ENCODE data around the gene KY. TPM values are rescaled to one million over a fixed set of nuclear protein-coding genes. Genes with fewer than 3 reads are reported as not detected.

The KY gene
- total and polyA plus RNA-seq, 2 of the 13 experiments (the other 11 are each of a cell fraction or from before 2014, with no cell fraction given), result not detected

- Histone ChIP-seq H3K4me1 (ENCODE audit: insufficient read depth, low read length) (no peaks in the 10 kb centered on the region), H2AFZ (ENCODE audit: low read length) (no peak overlapping the region), H3K27ac (ENCODE audit: extremely low read length, insufficient read depth, low read length) (no peak overlapping the region), H3K4me3 (replicated peaks in 1 of 3; ENCODE audit: insufficient read depth in 1 of 3, low read depth in 2 of 3, low read length in 3 of 3) (no peak overlapping the region), H3K79me2 (ENCODE audit: insufficient read depth, low read length) (no peaks in the 10 kb centered on the region), H3K9ac (ENCODE audit: insufficient read depth, low read depth, low read length) (no peak overlapping the region), H3K27me3 (ENCODE audit: control insufficient read depth in 1 of 2, insufficient read depth in 2 of 2, low read length in 2 of 2) (peaks cover 0 to 18% of the 10 kb centered on the region in 2 experiments; a peak in 3 of 5 replicates), H3K36me3 (replicated peaks in 1 of 2; ENCODE audit: control insufficient read depth in 1 of 2, insufficient read depth in 2 of 2, low read length in 2 of 2) (no peaks in the 10 kb centered on the region), H3K9me3 (ENCODE audit: low read length) (no peaks in the 10 kb centered on the region), H3K4me2 (ENCODE audit: low read depth, low read length) (no peak overlapping the region), H4K20me1 (ENCODE audit: insufficient read depth, low read length) (no peaks in the 10 kb centered on the region)
- intact Hi-C loops (cut with micrococcal nuclease; ENCODE audit: unreplicated experiment) (no loop called here), in situ Hi-C loops (cut with HindIII; ENCODE audit: extremely low pct_ligation_motif_present, low pct_unique_long_range_greater_than_20kb) (no loop called here)
- FAIRE-seq (no peak), ATAC-seq (no peak), DNase-seq (ENCODE audit: low spot score) (no peak)
- POLR2A ChIA-PET, result no interaction called here
- TF ChIP-seq FOXJ3 (CRISPR knock-in tag; IDR thresholded peaks at IDR 0.05; ENCODE audit: borderline replicate concordance) (no peak), ZNF431 (CRISPR knock-in tag; IDR thresholded peaks at IDR 0.05; ENCODE audit: borderline replicate concordance, low read depth) (no peak), SATB2 (CRISPR knock-in tag; IDR thresholded peaks at IDR 0.05) (no peak), SMAD3 (CRISPR knock-in tag; IDR thresholded peaks at IDR 0.05) (no peak), ZBTB37 (CRISPR knock-in tag; IDR thresholded peaks at IDR 0.05) (no peak), PCBP2 (optimal IDR thresholded peaks at IDR 0.05; ENCODE audit: low read depth, low read length, poor library complexity, severe bottlenecking) (no peak)
- 3% methylated on average over 5 of the region's 5 CpGs for WGBS (ENCODE audit: low lambda C conversion rate)
- BruUV-seq (replicated peaks), result no TSS peak
- CTCF ChIA-PET (ENCODE audit: low intra/inter-chr PET ratio, low total read pairs), result no interaction called here
These were observed 5.3 kb downstream of the KY start for GRCh38 chr3:134645515-134645914.

- Histone ChIP-seq H3K9me3 (ENCODE audit: low read length) (no peaks in the 10 kb centered on the region), H3K4me3 (replicated peaks in 1 of 3; ENCODE audit: insufficient read depth in 1 of 3, low read depth in 2 of 3, low read length in 3 of 3) (no peak overlapping the region), H3K4me2 (ENCODE audit: low read depth, low read length) (no peak overlapping the region), H3K4me1 (ENCODE audit: insufficient read depth, low read length) (no peaks in the 10 kb centered on the region), H3K27me3 (ENCODE audit: control insufficient read depth in 1 of 2, insufficient read depth in 2 of 2, low read length in 2 of 2) (peaks cover 0 to 12% of the 10 kb centered on the region in 2 experiments; a peak in 3 of 5 replicates), H2AFZ (ENCODE audit: low read length) (no peak overlapping the region), H3K36me3 (replicated peaks in 1 of 2; ENCODE audit: control insufficient read depth in 1 of 2, insufficient read depth in 2 of 2, low read length in 2 of 2) (no peaks in the 10 kb centered on the region), H4K20me1 (ENCODE audit: insufficient read depth, low read length) (no peaks in the 10 kb centered on the region), H3K79me2 (ENCODE audit: insufficient read depth, low read length) (no peaks in the 10 kb centered on the region), H3K27ac (ENCODE audit: extremely low read length, insufficient read depth, low read length) (no peak overlapping the region), H3K9ac (ENCODE audit: insufficient read depth, low read depth, low read length) (no peak overlapping the region)
- TF ChIP-seq RFXAP (CRISPR knock-in tag; IDR thresholded peaks at IDR 0.05; ENCODE audit: borderline replicate concordance) (peak; percentile 37; the same call in 1 of the 2 replicates), ZBTB25 (CRISPR knock-in tag; IDR thresholded peaks at IDR 0.05) (no peak), ZNF264 (CRISPR knock-in tag; IDR thresholded peaks at IDR 0.05) (no peak), RFX5 (IDR thresholded peaks at IDR 0.05; ENCODE audit: low read depth, low read length) (peak; percentile 85)
- no TSS peak for BruUV-seq (replicated peaks)
- no peak for ATAC-seq
- POLR2A ChIA-PET, result no interaction called here
- DNase-seq (ENCODE audit: low spot score), result no peak
- FAIRE-seq, result no peak
- CTCF ChIA-PET (ENCODE audit: low intra/inter-chr PET ratio, low total read pairs), result no interaction called here
- intact Hi-C loops (cut with micrococcal nuclease; ENCODE audit: unreplicated experiment), result no loop called here
- in situ Hi-C loops (cut with HindIII; ENCODE audit: extremely low pct_ligation_motif_present, low pct_unique_long_range_greater_than_20kb), result loop anchor here (5.0 kb wide), 1 partner anchor 43 kb away; no protein-coding TSS in a partner anchor
- 70% methylated on average over 6 of the region's 11 CpGs for WGBS (ENCODE audit: low lambda C conversion rate)
These were observed 5.9 kb downstream of the KY start for GRCh38 chr3:134644731-134645514.
